ENCODE data around the gene SSH2.

DNA sequence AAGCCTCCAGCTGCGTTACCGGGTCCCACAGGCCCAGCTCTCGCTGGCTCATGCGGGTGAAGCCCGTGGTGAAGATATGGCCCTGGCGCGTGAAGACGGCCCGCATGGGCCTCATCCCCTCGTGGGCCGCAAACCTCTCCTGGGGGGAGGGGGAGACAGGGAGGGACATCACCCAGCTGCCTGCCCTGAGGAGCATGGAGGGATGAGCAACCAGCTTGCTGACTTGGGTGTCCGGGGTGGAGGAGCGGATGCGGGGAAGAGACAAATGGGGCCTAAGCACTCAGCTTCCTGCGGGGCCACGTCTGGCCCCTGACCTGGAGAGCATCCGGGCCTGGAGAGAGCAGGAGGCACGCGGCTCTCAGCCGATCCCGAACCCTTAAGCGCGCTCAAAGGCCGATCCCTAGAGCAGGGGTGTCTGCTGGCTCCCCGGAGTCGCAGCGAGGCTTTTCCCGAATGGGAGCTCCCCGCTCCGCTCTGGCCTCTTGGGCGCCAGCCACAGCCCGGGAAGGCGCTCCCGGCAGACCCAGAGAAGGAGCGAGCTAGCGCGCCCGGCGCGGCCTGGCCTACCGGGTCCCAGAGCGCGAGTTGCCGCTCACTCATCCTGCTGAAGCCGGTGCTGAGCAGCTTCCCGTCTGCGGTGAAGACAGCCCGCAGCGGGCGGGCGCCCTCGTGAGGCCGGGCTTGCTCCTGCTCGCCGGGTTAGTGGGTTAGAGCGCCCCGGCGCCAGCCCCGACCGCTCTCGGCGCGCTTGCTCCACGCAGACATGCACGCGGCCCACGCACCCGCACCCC is 312.4 kb downstream of the SSH2 start:
- TF ChIP-seq EZH2 (IDR thresholded peaks at IDR 0.05; ENCODE audit: insufficient read depth, poor library complexity, severe bottlenecking) (no peak), EZH2phosphoT487 (IDR thresholded peaks at IDR 0.05; ENCODE audit: insufficient read depth, low read depth) (no peak)

Data from GM23248 (cell line).